Measurements from ENCODE around the gene RBM18. TPM values are rescaled to one million over a fixed set of nuclear protein-coding genes. Genes with fewer than 3 reads are reported as not detected.

RBM18 gene
- 42.2 TPM for polyA plus RNA-seq (2012; ENCODE audit: insufficient read depth, insufficient read length)

- DNase-seq (ENCODE audit: low read depth, low spot score): peak; percentile 75
- peak within 1 kb of the TSS; percentile 69 for H3K4me3 ChIP-seq (ENCODE audit: low read length)
These were observed at the start of gene RBM18, which contains the start of gene MRRF for GRCh38 chr9:122264360-122265148. Gene RBM18, minus strand, starts transcription at chr9:122264840. Its CDS starts 3,348 bp downstream, at chr9:122261492. Gene MRRF, plus strand, starts transcription at chr9:122264882. Its CDS starts 6,010 bp downstream, at chr9:122270892.

- no peak overlapping the region for H3K4me3 ChIP-seq (ENCODE audit: low read length)
- no peak for DNase-seq (ENCODE audit: low read depth, low spot score)
These were observed 49.5 kb upstream of the RBM18 start for GRCh38 chr9:122314165-122314564.

GRCh38 chr9:122309861-122310260 lies 45.2 kb upstream of the RBM18 start:
- DNase-seq (ENCODE audit: low read depth, low spot score): no peak
- H3K4me3 ChIP-seq (ENCODE audit: low read length): no peak overlapping the region

- H3K4me3 ChIP-seq (ENCODE audit: low read length): no peak overlapping the region
- no peak for DNase-seq (ENCODE audit: low read depth, low spot score)
These were observed 43.3 kb upstream of the RBM18 start for GRCh38 chr9:122307925-122308324.

GRCh38 chr9:122307061-122307460 lies 42.4 kb upstream of the RBM18 start:
- H3K4me3 ChIP-seq (ENCODE audit: low read length): no peak overlapping the region
- DNase-seq (ENCODE audit: low read depth, low spot score): no peak

- no peak for DNase-seq (ENCODE audit: low read depth, low spot score)
- H3K4me3 ChIP-seq (ENCODE audit: low read length): no peak overlapping the region
These were observed 37.8 kb upstream of the RBM18 start for GRCh38 chr9:122302237-122303093.

GRCh38 chr9:122297512-122297911 lies 32.9 kb upstream of the RBM18 start:
- no peak for DNase-seq (ENCODE audit: low read depth, low spot score)
- no peak overlapping the region for H3K4me3 ChIP-seq (ENCODE audit: low read length)

- DNase-seq (ENCODE audit: low read depth, low spot score): no peak
- H3K4me3 ChIP-seq (ENCODE audit: low read length): no peak overlapping the region
These were observed 29.9 kb upstream of the RBM18 start for GRCh38 chr9:122294531-122294930.

GRCh38 chr9:122291458-122291857 lies 26.8 kb upstream of the RBM18 start:
- no peak for DNase-seq (ENCODE audit: low read depth, low spot score)
- H3K4me3 ChIP-seq (ENCODE audit: low read length): no peak overlapping the region

GRCh38 chr9:122287214-122287720 lies 22.6 kb upstream of the RBM18 start:
- DNase-seq (ENCODE audit: low read depth, low spot score): no peak

GRCh38 chr9:122286764-122287163 lies 22.1 kb upstream of the RBM18 start:
- no peak overlapping the region for H3K4me3 ChIP-seq (ENCODE audit: low read length)
- no peak for DNase-seq (ENCODE audit: low read depth, low spot score)

More at GRCh38 chr9:122287214-122287720, 22.6 kb upstream of the RBM18 start:
- no peak overlapping the region for H3K4me3 ChIP-seq (ENCODE audit: low read length)

- DNase-seq (ENCODE audit: low read depth, low spot score): no peak
- no peak overlapping the region for H3K4me3 ChIP-seq (ENCODE audit: low read length)
These were observed 16.7 kb upstream of the RBM18 start for GRCh38 chr9:122281368-122281767.

- no peak for DNase-seq (ENCODE audit: low read depth, low spot score)
- H3K4me3 ChIP-seq (ENCODE audit: low read length): no peak overlapping the region
These were observed 12.8 kb upstream of the RBM18 start for GRCh38 chr9:122277285-122277897.

- H3K4me3 ChIP-seq (ENCODE audit: low read length): no peak overlapping the region
- DNase-seq (ENCODE audit: low read depth, low spot score): no peak
These were observed 11.5 kb upstream of the RBM18 start for GRCh38 chr9:122276096-122276495.

GRCh38 chr9:122274055-122274454 lies 9.4 kb upstream of the RBM18 start:
- H3K4me3 ChIP-seq (ENCODE audit: low read length): no peak overlapping the region
- no peak for DNase-seq (ENCODE audit: low read depth, low spot score)

GRCh38 chr9:122268041-122268814 lies 3.6 kb upstream of the RBM18 start:
- no peak overlapping the region for H3K4me3 ChIP-seq (ENCODE audit: low read length)

GRCh38 chr9:122265149-122265915 lies 692 bp upstream of the RBM18 start:
- H3K4me3 ChIP-seq (ENCODE audit: low read length): peak overlapping the region; percentile 69
- peak; percentile 45 for DNase-seq (ENCODE audit: low read depth, low spot score)

More at GRCh38 chr9:122268041-122268814, 3.6 kb upstream of the RBM18 start:
- no peak for DNase-seq (ENCODE audit: low read depth, low spot score)
